ENCODE data around the gene NEU4.
"Not testable (repeated sequence)": the region's sequence is repeated elsewhere in the genome, so short reads cannot be mapped to it uniquely, and the experiment has no call there.

Gene NEU4

DNA sequence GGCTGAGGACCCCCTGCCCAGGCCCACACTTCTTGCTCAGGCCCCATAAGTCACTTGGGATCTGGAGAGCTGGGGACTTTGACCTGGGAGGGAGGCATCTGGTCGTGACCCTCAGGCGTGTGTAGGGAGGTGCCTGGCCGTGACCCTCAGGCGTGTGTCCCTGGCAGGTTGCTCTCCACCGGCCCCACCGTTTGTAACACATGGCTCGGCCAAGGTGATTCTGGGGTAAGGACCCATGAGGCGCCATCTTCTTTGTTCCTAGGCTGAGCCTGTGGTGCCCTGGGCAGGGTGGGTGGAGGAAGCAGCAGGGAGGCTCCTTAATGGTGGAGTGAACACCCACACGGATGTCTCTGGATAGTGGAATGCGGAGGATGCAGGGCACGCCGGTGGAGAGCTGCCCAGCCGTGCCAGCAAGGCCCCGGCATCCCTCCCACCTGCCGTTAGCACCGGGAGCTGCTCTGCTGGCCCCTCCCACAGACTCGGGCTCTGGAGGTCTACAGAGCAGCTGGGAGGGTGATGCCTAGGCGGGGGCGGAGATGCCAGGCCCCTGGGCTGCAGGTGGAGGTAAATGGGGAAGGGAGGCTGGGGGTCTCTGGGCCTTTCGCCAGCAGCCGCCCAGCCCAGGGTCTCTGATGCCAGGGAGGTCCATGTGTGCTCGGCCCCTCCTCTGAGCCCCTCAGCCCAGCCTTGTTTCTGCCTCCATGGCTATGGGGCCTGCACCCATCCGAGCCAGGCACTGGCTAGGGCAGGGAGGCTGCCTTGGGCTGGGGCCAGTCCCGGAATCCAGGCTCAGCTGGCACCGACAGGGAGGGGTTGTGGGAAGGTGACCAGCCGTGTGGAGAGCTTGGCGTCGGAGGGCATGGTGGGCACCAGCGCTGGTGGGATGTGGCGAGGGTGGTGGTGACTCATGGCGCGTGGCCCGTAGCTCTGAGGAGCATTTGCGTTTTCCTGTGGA lies 33.5 kb upstream of the NEU4 start:
- DNase-seq: no peak

DNA sequence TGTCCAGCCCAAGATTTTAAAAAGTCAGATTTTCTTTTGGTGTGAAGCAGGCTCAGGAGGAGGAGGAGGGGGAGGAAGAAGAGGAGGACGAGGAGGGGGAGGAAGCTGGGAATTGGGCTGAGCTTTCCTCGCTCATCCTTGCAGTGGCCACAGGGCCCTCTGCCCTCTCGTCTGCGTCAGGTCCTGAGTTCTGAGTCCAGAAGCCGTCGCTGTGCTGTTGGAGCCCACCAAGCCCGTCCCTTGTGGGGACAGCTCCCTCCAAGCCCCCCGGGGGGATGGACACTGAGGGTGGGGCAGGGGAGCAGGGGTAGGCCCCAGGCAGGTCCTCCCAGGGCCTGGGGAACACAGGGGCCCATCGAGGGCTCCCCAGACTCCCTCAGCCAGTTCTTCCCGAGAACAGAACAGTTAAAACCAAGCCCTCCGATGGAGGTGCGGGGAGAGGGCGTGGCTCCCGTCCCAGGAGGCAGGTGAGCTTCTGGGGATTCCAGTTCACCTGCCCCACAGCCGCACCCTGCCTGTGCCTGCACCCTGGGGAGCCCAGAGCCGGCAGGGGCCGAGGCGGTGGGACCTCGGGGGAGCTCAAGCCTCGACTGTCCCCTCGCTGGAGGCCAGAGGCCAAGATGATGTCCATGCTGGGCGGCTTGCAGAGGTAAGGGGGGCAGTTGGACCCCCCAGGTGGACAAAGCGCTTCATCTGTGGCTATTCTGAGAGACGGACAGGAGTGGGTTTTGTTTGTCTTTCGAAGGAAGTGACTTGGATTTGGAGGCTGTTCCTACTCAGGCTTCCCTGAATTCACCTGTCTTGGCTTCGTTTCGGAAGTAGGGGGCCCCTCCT lies 32.4 kb upstream of the NEU4 start, which contains the start of gene GAL3ST2:
TSS of gene GAL3ST2 (plus strand) at position 487 of the 834 bp plus-strand sequence. CDS start at position 621, 134 bp downstream.
- DNase-seq: no peak

DNA sequence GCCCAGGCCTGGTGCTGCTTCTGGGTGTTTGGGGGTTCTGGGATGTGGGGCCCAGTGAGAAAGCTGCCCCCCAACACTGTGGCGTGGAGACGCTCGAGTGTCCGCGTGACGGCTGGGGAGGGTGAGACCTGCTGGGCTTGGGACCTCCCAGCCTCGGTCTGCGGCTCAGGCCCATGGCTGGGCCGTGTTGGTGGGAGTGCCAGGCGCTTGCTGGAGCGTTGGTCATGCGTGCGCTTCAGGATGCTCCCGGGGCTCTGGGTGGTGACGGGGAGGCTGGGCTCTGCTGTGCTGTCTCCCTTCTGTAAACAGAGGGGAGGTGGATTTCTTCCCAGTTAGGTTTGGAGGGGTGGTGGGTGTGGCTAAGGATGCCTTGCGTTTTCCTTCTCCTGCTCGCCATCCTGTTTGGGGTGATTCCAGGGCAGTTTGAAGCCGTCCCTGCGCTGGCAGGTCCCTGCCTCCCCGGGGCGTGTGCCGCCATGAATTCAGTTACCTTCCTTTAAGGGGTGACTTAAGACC lies 31.8 kb upstream of the NEU4 start:
- no peak for DNase-seq

DNA sequence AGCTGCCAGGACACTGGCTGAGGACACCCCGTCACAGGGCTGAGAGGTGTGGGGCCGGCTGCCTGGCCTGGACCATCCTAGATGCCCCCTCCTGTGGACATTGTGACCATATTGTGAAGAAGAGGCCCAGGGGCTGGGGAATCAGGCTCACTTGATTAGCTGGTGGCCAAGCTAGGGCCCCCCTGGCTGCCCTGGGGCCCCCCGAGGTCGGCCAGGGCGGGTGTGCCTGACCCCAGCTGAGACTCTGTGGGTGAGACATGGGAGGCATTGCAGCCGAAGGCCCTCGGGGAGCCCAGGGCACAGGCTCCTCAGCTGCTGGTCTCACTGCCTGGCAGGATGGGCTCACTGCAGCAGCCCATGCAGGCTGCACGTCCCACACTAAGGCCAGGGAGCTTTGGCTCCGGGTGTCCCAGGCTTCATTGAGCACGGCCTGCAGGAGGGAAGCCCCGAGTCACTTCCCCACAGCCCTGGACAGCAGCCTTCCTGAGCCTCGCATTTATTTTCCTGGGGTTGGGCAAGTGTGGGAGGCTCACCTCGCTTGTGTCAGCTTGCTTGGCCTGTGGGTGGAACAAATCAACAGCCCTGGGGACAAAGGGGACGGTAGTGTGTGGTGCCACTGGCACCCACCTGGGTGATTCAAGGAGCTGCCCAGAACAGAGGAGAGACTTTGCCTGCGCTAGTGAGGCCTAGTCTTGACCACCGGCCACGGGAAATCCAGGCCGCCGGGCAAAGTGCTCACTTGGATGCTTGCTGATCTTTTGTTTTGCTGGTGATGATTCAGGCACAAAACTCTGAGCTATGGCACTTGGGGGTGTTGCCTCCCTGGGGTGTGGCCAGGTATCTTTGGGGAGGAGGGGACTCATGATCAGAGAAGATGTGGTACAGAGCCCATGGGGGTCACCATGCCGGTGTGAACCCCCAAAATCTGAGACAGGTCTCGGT lies 31.0 kb upstream of the NEU4 start:
- DNase-seq: no peak

DNA sequence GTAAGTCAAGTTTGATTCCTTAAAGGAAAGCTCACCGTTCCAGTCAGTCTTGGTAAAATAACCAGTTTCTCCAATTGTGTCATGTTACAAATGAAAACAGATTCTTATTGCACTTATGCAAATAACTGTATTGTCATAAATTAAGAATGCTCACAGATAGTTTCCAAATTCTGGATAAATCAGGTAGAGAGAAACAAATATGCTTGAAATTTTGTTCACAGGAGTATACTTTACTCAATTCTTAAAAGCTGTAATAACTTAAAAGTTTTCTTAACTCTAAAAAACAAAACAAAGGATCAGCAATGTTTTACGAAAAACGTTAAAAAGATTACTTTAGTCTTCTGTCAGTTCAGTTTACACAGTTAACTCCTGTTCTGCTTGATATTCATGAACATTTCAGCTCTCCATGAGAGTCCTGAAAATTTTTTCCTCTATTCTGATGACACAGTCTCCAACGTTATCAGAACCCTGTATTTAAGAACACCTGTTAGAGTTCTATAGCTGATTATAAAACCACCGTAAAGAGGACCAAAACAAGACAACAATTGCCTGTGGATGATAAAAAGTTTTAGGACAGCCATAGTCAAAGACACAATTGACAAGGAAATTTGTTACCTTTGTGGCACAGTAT lies 27.9 kb upstream of the NEU4 start:
- DNase-seq: peak; percentile 9

DNA sequence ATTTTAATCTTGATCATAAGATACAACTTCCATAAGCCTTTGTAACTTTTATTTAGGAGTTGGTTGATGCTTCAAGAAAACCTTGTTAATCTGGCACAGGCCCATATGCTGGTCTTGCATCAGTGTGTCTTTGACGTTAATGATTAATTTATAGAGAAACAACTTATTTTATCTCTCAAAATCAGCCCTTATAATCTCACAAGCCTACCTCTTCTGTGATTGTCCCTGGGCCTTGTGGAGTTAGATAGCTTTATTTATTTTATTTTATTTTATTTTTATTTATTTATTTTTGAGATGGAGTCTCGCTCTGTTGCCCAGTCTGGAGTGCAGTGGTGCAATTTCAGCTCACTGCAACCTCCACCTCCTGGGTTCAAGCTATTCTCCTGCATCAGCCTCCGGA lies 26.9 kb upstream of the NEU4 start:
- not testable (repeated sequence) for DNase-seq

DNA sequence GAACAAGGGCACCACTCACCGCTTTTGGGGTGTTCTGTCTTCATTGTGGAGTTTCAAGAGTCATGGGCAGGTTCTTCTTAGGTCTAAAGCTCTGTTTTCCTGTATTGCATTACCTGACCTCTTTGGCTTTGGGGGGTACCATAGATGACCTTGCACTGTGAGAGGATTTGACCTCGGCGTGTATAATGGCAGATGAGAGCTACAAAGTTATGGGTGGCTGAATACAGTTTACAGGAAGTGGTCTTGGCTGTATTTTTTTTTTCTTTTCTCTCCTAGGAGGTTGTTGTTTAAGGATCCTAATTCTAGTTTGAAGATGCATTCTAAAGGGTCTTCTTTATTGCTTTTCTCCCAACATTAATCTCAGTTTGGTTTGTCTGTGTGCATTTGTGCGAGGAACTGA lies 20.9 kb upstream of the NEU4 start:
- DNase-seq: no peak

DNA sequence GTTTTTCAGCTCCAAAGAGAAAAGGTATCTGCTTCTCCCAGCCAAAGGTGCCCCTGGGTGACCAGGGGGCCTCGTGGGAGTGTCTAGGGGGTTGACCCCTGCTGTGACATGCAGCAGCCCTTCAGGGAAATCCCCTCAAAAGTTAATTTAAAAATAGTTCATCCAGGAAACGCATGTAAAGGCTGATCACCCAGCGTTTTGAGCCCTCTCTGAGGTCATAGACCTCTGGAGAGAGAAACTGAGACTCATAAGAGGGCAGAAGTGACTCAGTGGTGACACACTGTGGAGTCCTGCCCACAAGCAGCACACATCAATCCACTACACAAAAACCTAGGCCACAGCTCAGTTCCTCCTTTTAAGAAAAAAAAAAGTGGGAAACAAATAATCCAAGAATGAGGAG lies 20.4 kb upstream of the NEU4 start:
- DNase-seq: no peak

DNA sequence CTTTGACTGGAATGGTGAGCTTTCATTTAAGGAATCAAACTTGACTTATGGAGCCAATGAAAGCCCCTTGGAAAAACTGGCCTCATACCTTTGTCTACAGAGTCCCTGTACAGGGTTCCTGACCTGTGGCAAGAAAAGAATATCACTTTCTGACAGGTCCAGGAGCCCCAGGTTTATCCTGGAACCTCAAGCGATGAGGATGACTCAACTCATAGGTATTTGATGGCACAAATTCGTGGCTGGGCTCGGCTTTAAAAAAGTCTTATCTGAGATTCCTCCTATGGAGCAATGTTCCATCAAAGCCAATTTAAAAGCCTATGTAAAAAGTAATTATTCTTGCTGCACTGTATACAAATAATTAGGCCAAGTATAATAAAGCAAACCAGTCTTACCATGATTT lies 17.6 kb upstream of the NEU4 start:
- not testable (repeated sequence) for DNase-seq

DNA sequence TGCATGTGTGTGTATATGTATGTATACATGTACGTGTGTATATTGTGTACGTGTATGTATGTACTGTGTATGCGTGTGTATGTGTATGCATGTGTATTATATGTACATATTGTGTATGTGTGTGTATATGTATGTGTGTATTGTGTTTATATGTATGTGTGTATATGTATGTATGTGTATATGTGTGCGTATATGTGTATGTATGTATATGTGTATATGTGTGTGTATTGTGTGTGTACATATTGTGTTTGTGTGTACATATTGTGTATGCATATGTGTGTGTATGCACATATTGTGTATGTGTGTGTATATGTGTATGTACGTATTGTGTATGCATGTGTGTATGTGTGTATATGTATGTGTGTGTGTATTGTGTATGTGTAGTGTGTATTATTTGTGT lies 15.6 kb upstream of the NEU4 start:
- no peak for DNase-seq

DNA sequence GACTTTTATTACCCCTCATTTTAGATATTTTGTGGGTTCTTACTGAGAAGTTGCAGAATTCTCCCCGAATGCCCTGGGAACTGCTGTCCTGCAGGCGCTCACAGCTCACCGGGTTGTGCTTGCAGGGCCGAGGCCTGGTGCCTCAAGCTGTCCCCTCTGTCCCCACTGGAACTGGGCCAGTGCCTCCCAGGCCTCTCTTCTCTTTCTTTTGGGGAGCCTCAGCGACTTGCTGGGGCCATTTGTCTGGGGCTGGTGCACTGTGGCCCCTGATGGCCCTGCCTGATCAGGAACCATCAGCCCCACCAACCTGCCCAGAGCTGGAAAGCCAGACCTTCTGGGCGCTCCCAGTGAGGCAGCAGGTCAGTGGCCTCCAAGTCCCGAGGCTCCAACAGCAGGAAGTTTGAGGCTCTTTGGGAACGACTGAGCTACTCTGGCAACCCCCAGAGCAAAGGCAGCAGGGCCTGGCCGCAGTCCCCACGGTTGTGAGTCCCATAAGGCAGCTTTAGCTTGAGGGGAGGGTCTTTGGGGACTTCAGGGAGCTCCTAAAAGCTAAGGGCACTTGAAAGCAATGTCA lies 14.7 kb upstream of the NEU4 start:
- no peak for DNase-seq

DNA sequence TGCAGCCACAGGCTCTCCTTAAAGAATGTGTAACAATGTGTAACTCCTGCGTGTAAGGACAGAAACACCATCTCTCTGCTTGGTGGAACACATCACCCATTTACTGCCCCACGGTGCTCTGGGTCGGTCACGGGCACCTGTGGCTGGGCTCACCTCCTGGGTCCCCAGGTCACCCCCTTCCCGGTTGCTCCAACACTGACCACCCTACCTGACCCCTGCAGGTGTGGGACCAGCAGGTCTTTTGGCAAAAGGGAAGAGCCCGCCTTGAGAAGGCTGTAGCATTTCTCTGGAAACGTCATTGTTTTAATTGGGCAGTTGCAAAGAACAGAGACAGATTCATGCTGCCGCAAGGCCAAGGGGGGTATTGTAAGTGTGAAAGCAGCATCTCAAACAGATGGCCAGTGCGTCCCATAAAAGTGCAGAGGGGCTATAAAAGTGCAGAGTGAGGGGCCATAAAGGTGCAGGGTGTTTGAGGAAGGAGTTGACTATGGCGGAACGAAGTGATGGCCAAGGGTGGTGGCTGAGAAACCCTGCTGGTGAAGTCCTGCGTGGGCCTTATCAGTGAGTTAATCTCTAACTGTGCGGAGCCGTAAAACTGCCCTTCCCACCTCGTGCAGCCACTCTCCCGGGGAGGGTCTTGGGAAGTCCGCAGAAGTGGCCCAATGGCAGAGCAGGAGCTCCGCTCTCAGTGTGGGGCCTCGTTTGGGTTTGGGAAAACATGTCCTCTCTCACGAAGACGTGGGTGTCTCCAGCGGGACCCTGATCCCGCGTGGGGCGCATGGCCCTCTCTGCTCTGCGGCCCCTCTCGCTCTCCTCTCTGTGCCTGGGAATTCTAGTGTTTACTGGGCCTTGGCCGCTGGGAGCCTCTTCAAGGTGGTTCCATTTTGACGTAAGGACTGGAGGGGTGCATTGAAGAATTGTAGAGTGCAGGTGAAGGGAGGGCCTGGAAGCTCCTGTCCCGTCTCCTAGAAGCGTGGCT lies 13.7 kb upstream of the NEU4 start:
- no peak for DNase-seq

DNA sequence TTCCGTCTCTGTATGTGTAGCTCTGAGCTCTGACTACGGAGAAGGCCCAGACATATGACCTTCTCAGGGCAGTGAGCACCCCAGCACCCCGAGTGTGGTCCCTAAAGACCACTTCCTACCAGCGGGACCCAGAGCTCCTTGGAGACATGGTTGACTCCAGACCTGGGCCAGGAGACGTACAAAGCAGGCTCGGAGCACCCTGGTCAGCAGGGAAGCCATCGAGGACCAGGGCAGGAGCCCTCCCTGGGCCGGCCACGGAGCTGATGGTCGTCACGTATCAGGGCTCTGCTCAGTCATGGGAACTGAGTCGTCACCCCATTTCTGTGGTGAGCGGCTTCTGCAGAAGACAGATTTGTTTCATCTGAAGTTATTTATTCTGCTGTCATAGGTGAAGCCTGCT lies 12.8 kb upstream of the NEU4 start:
- DNase-seq: no peak

DNA sequence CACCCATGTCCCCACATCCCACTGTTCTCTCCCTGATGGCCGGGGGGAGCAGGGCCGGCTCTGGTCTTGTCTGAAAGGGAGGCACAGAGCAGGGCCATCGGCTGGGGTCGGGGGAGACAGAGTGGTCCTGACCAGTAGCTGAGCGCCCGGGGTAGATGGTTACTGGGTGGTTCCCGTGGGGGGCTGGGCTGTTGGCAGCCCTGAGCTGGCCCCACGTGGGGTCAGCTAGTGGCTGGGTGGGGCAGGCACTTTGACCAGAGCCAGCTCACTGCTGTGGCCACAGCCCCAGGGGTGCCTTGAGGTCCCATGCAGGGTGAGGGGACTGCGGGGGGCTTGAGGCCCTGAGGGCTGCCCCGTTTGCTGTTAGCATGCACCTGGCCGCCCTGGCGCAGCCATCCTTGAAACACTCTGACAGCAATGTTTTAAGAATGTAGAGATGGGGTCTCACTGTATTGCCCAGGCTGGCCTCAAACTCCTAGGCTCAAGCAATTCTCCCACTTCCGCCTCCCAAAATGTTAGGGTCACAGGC lies 12.3 kb upstream of the NEU4 start:
- DNase-seq: no peak

DNA sequence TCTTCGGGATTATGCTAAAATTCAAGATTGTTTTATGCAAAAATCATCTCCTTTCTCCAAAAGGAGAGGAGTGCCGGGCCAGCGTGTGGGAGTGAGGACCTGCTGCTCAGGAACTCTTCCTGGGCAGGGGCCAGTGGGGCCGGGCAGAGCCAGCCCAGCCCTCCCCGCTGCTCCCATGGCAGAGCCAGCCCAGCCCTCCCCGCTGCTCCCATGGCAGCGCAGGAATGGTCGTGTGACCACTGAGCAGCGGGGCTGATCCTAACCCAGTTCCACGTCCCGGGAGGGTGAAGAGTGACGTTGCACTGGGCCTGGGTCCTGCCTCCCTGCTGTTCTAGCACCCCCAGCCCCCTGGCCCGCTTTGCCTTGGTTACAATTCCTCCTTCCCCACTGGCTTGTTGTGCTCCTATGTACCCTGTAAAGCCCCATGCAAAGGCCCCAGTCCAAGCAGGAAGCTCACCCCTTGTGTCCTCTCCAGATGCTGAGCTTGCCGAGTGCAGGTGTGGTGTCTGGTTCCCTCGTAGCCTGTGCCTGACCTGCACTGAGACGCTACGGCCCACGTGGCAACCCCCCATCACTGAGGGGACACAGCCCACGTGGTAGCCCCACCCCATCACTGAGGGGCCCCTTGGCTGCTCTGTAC lies 11.4 kb upstream of the NEU4 start:
- DNase-seq: no peak

DNA sequence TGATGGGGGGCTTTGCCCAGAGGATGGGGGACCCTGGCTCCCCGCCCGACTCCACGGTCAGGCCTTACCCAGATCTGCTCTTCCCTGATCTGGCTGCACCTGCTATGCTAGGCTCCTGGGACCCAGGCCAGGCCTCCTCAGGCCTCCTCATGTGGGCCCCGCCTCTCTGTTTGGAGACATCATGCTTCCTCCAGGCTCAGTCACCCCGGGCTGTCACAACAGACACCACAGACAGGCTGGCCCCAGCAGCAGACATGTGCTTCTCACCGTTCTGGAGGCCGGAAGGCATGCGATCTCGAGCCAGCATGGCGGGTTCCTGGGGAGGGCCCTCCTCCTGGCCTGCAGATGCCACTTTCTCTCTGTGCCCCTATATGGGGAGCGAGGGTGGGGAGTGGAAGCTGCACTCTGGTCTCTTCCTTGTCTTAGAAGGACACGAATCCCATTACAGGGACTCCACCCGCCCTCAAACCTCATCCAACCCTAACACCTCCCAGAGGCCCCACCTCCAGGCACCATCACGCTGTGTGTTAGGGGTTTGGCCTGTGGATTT lies 10.8 kb upstream of the NEU4 start:
- DNase-seq: no peak

DNA sequence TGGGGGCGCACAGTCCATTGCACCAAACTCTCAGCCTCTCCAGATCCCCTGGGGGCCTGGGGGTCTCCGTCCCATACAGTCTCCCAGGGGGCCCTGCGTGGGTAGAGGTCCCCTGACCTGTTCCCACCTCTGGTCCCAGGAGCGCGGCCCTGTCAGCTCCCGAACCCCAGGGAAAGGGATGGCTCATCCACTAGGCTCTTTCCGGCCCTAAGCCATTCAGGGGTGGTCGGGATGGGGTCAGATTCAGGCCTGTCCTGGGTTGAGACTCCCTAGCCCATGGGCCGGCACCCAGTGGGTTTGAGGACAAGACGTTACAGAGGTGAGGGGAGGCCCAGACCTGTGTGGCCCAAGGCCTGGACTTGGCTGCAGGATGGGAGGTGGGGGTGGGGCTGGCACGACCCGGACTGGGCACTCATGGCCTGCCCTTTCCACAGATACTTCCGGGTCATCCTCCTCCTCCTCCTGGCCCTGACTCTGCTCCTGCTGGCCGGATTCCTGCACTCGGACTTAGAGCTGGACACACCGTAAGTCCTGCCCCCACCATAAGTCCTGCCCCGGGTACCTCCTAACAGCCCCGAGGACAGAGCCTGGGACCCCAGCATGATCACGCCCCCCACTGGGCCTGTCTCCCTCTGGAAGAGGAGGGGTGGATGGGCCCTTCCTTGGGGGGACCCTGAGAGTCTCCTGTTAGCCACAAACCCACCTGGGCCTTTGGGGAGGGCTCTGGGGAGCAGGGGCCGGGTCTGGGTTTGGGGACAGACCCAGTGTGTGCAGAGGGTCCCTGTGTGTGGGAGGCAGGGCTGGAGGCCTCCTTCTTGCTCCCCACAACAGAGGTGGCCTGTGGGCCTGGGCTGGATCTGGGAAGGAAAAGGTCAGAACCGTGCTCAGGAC lies 10.1 kb upstream of the NEU4 start:
- DNase-seq: no peak
